ENCODE measurements around the gene RAB36. TPM values are rescaled to one million over a fixed set of nuclear protein-coding genes. Genes with fewer than 3 reads are reported as not detected.

Gene RAB36
- polyA plus RNA-seq, 3 donors = 0.37 to 0.78 (median 0.49) TPM

DNA sequence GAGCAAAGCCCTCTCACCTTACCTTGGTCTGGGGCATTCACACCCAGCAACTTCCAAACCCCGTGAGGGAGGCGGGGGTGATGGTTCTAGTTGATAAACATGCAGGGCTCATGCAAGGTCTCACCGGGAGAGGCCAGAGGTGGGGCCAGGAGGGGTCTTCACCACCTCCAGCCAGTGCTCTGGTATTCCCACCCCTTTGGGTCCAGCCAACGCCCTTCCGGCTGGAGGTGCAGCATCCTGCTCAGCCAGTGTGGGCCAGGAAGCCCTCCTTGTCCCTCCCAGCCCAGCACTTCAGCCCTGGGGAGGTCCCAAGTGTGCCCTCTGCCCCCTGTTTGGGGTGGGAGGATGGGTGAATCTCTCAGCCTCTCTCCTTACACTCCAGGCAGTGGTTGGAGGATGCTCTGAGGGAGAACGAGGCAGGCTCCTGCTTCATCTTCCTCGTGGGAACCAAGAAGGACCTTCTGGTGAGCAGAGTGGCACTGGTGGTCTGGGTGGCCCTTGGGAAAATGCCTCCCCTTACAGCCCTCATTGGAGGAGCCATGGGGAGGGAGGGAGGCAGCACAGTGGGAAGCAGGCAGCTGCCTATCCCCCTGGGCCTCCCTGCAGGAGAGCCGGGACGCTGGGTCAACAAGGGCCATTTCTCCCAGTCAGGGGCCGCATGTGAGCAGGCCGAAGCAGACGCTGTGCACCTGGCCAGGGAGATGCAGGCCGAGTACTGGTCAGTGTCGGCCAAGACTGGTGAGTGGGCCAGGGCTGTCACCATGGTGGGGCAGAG lies 13.4 kb downstream of the RAB36 start:
- intact Hi-C loops (cut with micrococcal nuclease) = no loop called here
- Mint-ChIP-seq H3K9me3 (no peaks in the 10 kb centered on the region), H3K4me1 (peaks cover 24% of the 10 kb centered on the region), H3K27ac (peak overlapping the region in 3 of 7 donors; percentile 28 to 78 (median 40)), H3K36me3 (no peaks in the 10 kb centered on the region), H3K27me3 (ENCODE audit: low read depth in 3 of 3) (peaks cover 0 to 7% (median 3%) of the 10 kb centered on the region in 3 donors), H3K4me3 (no peak overlapping the region)
- Histone ChIP-seq H3K27me3 (ENCODE audit: control insufficient read depth in 2 of 2, insufficient read depth in 2 of 2, low read length in 2 of 2) (no peaks in the 10 kb centered on the region), H3K4me3 (replicated peaks in 1 of 3; ENCODE audit: low read depth in 2 of 3, low read length in 3 of 3) (no peak overlapping the region), H3K9me3 (replicated peaks in 1 of 2; ENCODE audit: control insufficient read depth in 1 of 2, insufficient read depth in 1 of 2, low read length in 2 of 2) (no peaks in the 10 kb centered on the region), H3K4me1 (ENCODE audit: control insufficient read depth in 1 of 2, insufficient read depth in 2 of 2, low read length in 2 of 2) (peaks cover 26 to 31% of the 10 kb centered on the region in 2 donors), H3K4me2 (replicated peaks; ENCODE audit: extremely low read depth, low read length, poor library complexity, severe bottlenecking) (no peak overlapping the region), H4K20me1 (ENCODE audit: insufficient read depth, low read length) (no peaks in the 10 kb centered on the region), H3K36me3 (replicated peaks in 1 of 2; ENCODE audit: control insufficient read depth in 1 of 2, insufficient read depth in 2 of 2, low read length in 2 of 2) (no peaks in the 10 kb centered on the region), H3K9ac (ENCODE audit: insufficient read depth, low read length, poor library complexity, severe bottlenecking) (peak overlapping the region; percentile 25), H3K79me2 (ENCODE audit: insufficient read depth, low read length) (no peaks in the 10 kb centered on the region), H2AFZ (ENCODE audit: insufficient read depth, low read depth, low read length, poor library complexity, severe bottlenecking) (no peak overlapping the region), H3K27ac (ENCODE audit: low read depth in 1 of 2, low read length in 2 of 2) (peak overlapping the region in 1 of 2 donors; percentile 44)
- 91% methylated on average over 10 of the region's 14 CpGs for WGBS (ENCODE audit: insufficient coverage)
- no peak for TF ChIP-seq CTCF (IDR thresholded peaks at IDR 0.05)
- DNase-seq = no peak

- H2AFZ ChIP-seq (ENCODE audit: insufficient read depth, low read depth, low read length, poor library complexity, severe bottlenecking) = no peak overlapping the region
- no peaks in the 10 kb centered on the region for H3K9me3 ChIP-seq (replicated peaks in 1 of 2; ENCODE audit: control insufficient read depth in 1 of 2, insufficient read depth in 1 of 2, low read length in 2 of 2)
- H3K4me2 ChIP-seq (replicated peaks; ENCODE audit: extremely low read depth, low read length, poor library complexity, severe bottlenecking) = no peak overlapping the region
- Mint-ChIP-seq H3K9me3 (no peaks in the 10 kb centered on the region), H3K27me3 (ENCODE audit: low read depth in 3 of 3) (peaks cover 0 to 7% (median 3%) of the 10 kb centered on the region in 3 donors), H3K4me1 (peaks cover 18% of the 10 kb centered on the region), H3K27ac (peak overlapping the region in 2 of 7 donors; percentile 28 to 78), H3K36me3 (no peaks in the 10 kb centered on the region), H3K4me3 (no peak overlapping the region)
- intact Hi-C loops (cut with micrococcal nuclease) = no loop called here
- TF ChIP-seq CTCF (IDR thresholded peaks at IDR 0.05) = no peak
- WGBS (ENCODE audit: insufficient coverage) = 29% methylated on average over 4 of the region's 6 CpGs
- DNase-seq = peak in 2 of 3 donors; percentile 66 to 82
- no peak overlapping the region for H3K4me3 ChIP-seq (replicated peaks in 1 of 3; ENCODE audit: low read depth in 2 of 3, low read length in 3 of 3)
- H3K9ac ChIP-seq (ENCODE audit: insufficient read depth, low read length, poor library complexity, severe bottlenecking) = peak overlapping the region; percentile 25
- no peaks in the 10 kb centered on the region for H3K79me2 ChIP-seq (ENCODE audit: insufficient read depth, low read length)
- peaks cover 20 to 25% of the 10 kb centered on the region in 2 donors for H3K4me1 ChIP-seq (ENCODE audit: control insufficient read depth in 1 of 2, insufficient read depth in 2 of 2, low read length in 2 of 2)
- H3K27ac ChIP-seq (ENCODE audit: low read depth in 1 of 2, low read length in 2 of 2) = peak overlapping the region in 1 of 2 donors; percentile 44
- H4K20me1 ChIP-seq (ENCODE audit: insufficient read depth, low read length) = no peaks in the 10 kb centered on the region
- H3K27me3 ChIP-seq (ENCODE audit: control insufficient read depth in 2 of 2, insufficient read depth in 2 of 2, low read length in 2 of 2) = no peaks in the 10 kb centered on the region
- no peaks in the 10 kb centered on the region for H3K36me3 ChIP-seq (replicated peaks in 1 of 2; ENCODE audit: control insufficient read depth in 1 of 2, insufficient read depth in 2 of 2, low read length in 2 of 2)
Measured at GRCh38 chr22:23159291-23159630, 14.0 kb downstream of the RAB36 start.
